ENCODE results near the gene SEMA3E.

Gene SEMA3E

GRCh38 chr7:83640731-83641537 lies 8.0 kb downstream of the SEMA3E start:
- no peak for DNase-seq (ENCODE audit: low read depth)

DNA sequence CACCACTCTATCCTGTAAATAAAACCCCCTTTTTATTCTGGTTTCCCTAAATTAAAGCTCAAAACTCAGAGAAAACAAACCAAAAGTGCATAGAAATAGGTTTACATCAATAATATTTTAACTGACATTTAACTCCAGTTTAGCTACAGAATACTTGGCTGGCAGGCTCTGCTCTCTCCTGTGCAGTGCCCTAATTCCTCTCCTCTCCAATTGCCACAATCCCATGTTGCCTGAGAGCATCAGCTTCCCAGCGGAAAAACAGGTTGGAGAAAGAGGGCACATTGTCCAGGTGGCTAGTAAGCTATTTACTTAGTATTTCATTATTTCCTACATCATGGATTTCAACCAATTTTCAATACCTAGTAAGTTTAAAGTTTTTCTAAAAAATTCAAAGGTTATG lies 8.7 kb downstream of the SEMA3E start:
- DNase-seq (ENCODE audit: low read depth), result no peak

- DNase-seq (ENCODE audit: low read depth), result no peak
Observed at GRCh38 chr7:83633516-83633915, 15.4 kb downstream of the SEMA3E start.

- DNase-seq (ENCODE audit: low read depth), result no peak
Observed at GRCh38 chr7:83629117-83629880, 19.6 kb downstream of the SEMA3E start.

- no peak for DNase-seq (ENCODE audit: low read depth)
Observed at GRCh38 chr7:83617858-83618257, 31.1 kb downstream of the SEMA3E start.

GRCh38 chr7:83614112-83614511 lies 34.8 kb downstream of the SEMA3E start:
- DNase-seq (ENCODE audit: low read depth), result no peak

GRCh38 chr7:83613232-83613631 lies 35.7 kb downstream of the SEMA3E start:
- DNase-seq (ENCODE audit: low read depth), result no peak

DNA sequence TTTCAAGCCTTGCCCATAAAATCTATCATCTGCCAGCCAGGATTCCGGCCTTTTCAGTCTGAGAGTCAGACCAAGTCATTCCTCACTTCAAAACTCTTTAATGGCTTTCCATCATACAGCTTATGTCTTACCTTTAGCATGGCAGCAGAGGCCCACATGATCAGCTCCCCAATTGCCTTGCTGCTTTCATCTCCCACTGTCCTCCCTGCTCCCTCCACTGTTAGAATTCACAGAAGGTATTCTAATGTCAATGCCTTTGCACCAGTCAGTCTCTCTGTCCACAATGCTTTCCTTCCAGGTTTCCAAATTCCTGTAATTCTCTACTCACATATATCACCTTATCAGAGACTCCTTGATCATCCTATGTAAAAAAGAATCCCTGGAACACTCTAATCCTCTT lies 37.2 kb downstream of the SEMA3E start:
- no peak for DNase-seq (ENCODE audit: low read depth)

GRCh38 chr7:83610649-83611304 lies 38.2 kb downstream of the SEMA3E start:
- no peak for DNase-seq (ENCODE audit: low read depth)

DNA sequence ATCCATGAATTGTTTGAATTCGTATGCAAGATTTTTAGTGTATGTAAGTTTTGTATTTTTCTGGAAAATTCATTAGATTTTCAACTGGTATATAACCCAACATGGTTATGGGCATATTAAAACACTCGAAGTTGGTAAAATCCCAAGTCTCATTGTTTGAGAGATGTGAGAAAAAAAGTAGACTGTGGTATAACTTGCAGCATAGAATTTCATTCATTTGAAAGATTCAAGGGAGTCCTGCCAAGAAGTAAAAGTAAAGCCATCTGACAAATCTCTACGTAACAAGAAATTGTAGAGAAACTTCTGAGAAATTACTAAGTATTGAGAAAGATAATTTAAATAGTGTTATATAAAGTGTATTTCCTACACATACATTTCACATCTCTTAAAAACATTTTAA lies 40.2 kb downstream of the SEMA3E start:
- DNase-seq (ENCODE audit: low read depth), result no peak

DNA sequence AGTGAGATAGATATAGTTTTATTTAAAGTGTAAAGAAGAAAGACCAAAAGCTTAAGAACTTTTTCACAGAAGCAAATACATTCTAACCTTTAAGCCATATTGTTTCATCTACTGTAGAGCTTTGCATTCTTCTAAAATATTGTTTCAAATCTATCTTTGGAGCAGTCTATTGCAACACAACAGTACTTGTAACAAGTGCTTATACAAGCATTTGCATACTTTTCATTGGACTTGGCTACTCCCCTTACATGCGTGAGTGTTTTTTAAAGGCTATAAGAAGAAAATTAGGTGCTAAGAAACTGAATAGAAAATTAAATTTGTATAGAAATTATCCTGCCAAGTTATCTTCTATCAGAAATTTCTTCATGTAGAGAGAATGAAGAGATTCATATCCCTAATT lies 45.3 kb downstream of the SEMA3E start:
- DNase-seq (ENCODE audit: low read depth), result no peak

- DNase-seq (ENCODE audit: low read depth), result no peak
Observed at GRCh38 chr7:83599131-83599530, 49.8 kb downstream of the SEMA3E start.

- no peak for DNase-seq (ENCODE audit: low read depth)
Observed at GRCh38 chr7:83593921-83594475, 54.9 kb downstream of the SEMA3E start.

- DNase-seq (ENCODE audit: low read depth), result no peak
Observed at GRCh38 chr7:83588602-83589240, 60.2 kb downstream of the SEMA3E start.

GRCh38 chr7:83586281-83586680 lies 62.7 kb downstream of the SEMA3E start:
- no peak for DNase-seq (ENCODE audit: low read depth)

DNA sequence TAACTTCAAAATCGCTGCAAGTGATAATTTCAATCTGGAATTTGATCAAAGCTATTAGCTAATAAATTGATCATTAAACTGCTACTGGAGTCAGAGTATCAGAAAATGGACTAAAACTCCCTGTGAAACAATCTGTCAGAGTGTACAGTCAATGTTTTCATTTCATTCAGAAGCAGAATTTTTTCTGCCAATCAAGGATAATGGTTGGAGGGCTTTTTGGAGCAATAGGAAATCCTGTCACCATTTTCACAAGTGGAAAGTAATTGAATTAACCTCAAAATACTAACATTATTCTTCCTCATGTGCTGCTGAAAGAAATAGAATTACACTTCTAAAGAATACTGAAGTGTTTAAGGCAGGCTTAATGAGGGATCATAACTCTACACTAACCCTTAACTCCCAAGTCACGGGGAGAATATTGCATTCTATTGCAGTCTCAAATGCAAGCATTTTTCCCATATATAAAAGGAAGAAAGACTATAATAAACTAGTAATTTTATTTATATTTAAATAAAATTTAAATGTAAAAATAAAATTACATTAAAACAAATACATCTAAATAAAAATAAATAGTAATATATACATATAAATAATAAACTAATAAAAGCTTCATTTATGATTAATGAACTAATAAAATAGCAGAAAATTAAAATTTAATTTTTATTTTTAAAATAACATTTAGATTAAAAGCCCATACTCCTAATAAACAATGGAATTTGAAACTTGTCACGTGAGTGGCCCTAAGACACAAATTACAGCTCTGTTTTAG lies 67.1 kb downstream of the SEMA3E start:
- no peak for DNase-seq (ENCODE audit: low read depth)

DNA sequence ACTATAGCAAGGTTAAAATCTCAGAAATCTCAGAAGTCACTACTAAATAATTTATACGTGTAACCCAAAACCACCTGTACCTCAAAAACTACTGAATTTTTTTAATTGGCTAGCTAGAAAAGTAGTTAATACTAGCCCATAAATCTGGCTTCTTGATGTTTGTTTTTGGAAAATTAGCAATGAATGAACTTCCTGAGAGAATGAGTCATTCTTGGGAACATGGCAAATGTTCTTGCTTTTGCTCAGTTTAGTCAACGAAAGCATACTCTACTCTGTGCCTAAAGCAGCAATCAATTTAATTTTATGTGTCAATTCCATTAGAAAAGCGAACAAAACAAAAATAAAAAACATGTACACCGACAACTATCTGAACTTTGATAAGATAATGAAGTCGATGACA lies 69.2 kb downstream of the SEMA3E start:
- DNase-seq (ENCODE audit: low read depth), result no peak

- no peak for DNase-seq (ENCODE audit: low read depth)
Observed at GRCh38 chr7:83575436-83575835, 73.5 kb downstream of the SEMA3E start.

DNA sequence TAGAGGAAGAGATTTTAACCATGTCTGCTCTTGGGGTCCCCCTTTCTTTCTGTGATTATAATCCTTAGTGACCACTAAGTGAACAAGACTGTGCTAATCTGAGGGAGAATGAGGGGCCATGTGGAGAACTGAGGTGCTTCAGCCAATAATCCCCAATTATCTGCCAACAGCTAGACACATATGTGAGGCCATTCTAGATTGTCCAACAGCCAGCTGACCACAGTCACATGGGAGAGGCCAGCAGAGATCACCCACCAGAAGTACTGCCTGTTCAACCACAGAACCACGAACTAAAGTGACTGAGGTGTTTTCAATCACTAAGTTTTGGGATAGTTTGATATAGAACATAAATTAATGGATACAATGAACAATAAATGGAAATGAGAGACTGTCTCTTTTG lies 74.3 kb downstream of the SEMA3E start:
- DNase-seq (ENCODE audit: low read depth), result no peak

- DNase-seq (ENCODE audit: low read depth), result no peak
Observed at GRCh38 chr7:83562960-83563359, 86.0 kb downstream of the SEMA3E start.

DNA sequence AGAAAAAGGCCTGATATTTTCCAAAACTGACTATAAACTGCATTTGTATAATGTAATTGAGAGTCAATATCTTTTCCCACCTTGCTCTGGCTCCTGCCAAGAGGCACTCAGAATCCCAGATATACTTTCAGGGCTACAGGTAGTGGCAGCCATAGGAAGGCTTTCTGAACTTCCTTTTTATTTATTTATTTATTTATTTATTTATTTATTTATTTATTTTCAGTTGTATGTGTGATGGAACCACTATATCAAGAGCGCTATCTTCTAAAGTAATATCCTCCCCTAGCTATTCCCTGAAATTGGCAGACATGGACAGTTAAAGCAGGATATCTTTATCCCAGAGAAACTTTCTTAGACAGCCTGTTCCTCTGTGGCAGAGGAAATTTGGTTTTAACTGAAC lies 86.7 kb downstream of the SEMA3E start:
- DNase-seq (ENCODE audit: low read depth), result no peak
